Measurements from ENCODE around the gene SF3B1.
"Not testable (repeated sequence)": the region's sequence is repeated elsewhere in the genome, so short reads cannot be mapped to it uniquely, and the experiment has no call there.

Gene SF3B1

GRCh38 chr2:197453123-197453913, 18.5 kb upstream of the SF3B1 start, which contains the start of gene COQ10B:
TSS of gene COQ10B (plus strand) at chr2:197453552. CDS start at chr2:197453561, 9 bp downstream.
- ChIA-PET CTCF (interaction anchor here (0.5 to 0.6 kb wide), 2 partner anchors 361 to 763 kb away, joined by 4 to 7 read pairs; no protein-coding TSS in a partner anchor), POLR2A (interaction anchor here (0.7 to 5.9 kb wide), 12 partner anchors 11 to 253 kb away, joined by 3 to 56 read pairs (median 5); partner anchors contain the start of genes HSPD1, HSPE1, MOB4 and SF3B1)
- DNase-seq (ENCODE audit: extremely low spot score) = peak; percentile 95
- TF ChIP-seq HDGF (IDR thresholded peaks at IDR 0.05; ENCODE audit: borderline replicate concordance) = peak; percentile 89; the same call in 1 of the 2 replicates
- TF ChIP-seq ZNF384 (IDR thresholded peaks at IDR 0.05) = no peak
- no peak for TF ChIP-seq FOXM1 (IDR thresholded peaks at IDR 0.05; ENCODE audit: borderline replicate concordance)
- peak; percentile 70 for TF ChIP-seq L3MBTL2 (conservative IDR thresholded peaks at IDR 0.05)
- peak; percentile 90 for TF ChIP-seq PKNOX1 (IDR thresholded peaks at IDR 0.05)
- TF ChIP-seq SP1 (IDR thresholded peaks at IDR 0.05) = no peak
- TF ChIP-seq ELF4 (IDR thresholded peaks at IDR 0.05) = peak; percentile 86

- TF ChIP-seq FOXA1 (IDR thresholded peaks at IDR 0.05) (no peak), ZNF384 (IDR thresholded peaks at IDR 0.05) (no peak), FOXM1 (IDR thresholded peaks at IDR 0.05; ENCODE audit: borderline replicate concordance) (no peak), LEF1 (IDR thresholded peaks at IDR 0.05; ENCODE audit: borderline replicate concordance) (no peak), BHLHE40 (IDR thresholded peaks at IDR 0.05; ENCODE audit: borderline replicate concordance) (no peak), ELF4 (IDR thresholded peaks at IDR 0.05) (no peak), SP1 (IDR thresholded peaks at IDR 0.05) (no peak), L3MBTL2 (conservative IDR thresholded peaks at IDR 0.05) (no peak), PKNOX1 (IDR thresholded peaks at IDR 0.05) (no peak), NFRKB (IDR thresholded peaks at IDR 0.05) (no peak), ARNT (IDR thresholded peaks at IDR 0.05) (no peak), HDGF (IDR thresholded peaks at IDR 0.05; ENCODE audit: borderline replicate concordance) (no peak), TARDBP (IDR thresholded peaks at IDR 0.05) (no peak), FOXK2 (IDR thresholded peaks at IDR 0.05) (no peak), SUZ12 (IDR thresholded peaks at IDR 0.05) (no peak), CTBP1 (IDR thresholded peaks at IDR 0.05; ENCODE audit: borderline replicate concordance) (no peak)
- ChIA-PET POLR2A (interaction anchor here (0.7 to 5.9 kb wide), 12 partner anchors 11 to 253 kb away, joined by 3 to 56 read pairs (median 5); partner anchors contain the start of genes HSPD1, HSPE1, MOB4 and SF3B1), CTCF (interaction anchor here (0.5 to 0.6 kb wide), 2 partner anchors 360 to 764 kb away, joined by 4 to 7 read pairs; no protein-coding TSS in a partner anchor)
- no peak for DNase-seq (ENCODE audit: extremely low spot score)
Observed at GRCh38 chr2:197452754-197453122, 17.9 kb upstream of the SF3B1 start.

- CTCF ChIA-PET; DNase-seq (ENCODE audit: extremely low spot score): not testable (repeated sequence)
- POLR2A ChIA-PET = interaction anchor here (1.2 to 5.9 kb wide), 3 partner anchors 15 to 65 kb away, joined by 5 to 56 read pairs (median 5); partner anchors contain the start of genes HSPD1, HSPE1, MOB4 and SF3B1
Observed at GRCh38 chr2:197450935-197451358, 16.1 kb upstream of the SF3B1 start.

GRCh38 chr2:197450465-197450864, 15.6 kb upstream of the SF3B1 start:
- DNase-seq (ENCODE audit: extremely low spot score) = no peak
- TF ChIP-seq BHLHE40 (IDR thresholded peaks at IDR 0.05; ENCODE audit: borderline replicate concordance) (no peak), FOXM1 (IDR thresholded peaks at IDR 0.05; ENCODE audit: borderline replicate concordance) (no peak), NFRKB (IDR thresholded peaks at IDR 0.05) (no peak), CTBP1 (IDR thresholded peaks at IDR 0.05; ENCODE audit: borderline replicate concordance) (no peak), ARNT (IDR thresholded peaks at IDR 0.05) (no peak), ZNF384 (IDR thresholded peaks at IDR 0.05) (no peak), SP1 (IDR thresholded peaks at IDR 0.05) (no peak), FOXK2 (IDR thresholded peaks at IDR 0.05) (no peak), HDGF (IDR thresholded peaks at IDR 0.05; ENCODE audit: borderline replicate concordance) (no peak), FOXA1 (IDR thresholded peaks at IDR 0.05) (no peak), LEF1 (IDR thresholded peaks at IDR 0.05; ENCODE audit: borderline replicate concordance) (no peak), ELF4 (IDR thresholded peaks at IDR 0.05) (no peak), SUZ12 (IDR thresholded peaks at IDR 0.05) (no peak), PKNOX1 (IDR thresholded peaks at IDR 0.05) (no peak)
- ChIA-PET CTCF (no interaction called here), POLR2A (interaction anchor here (1.2 to 5.9 kb wide), 3 partner anchors 14 to 65 kb away, joined by 5 to 56 read pairs (median 5); partner anchors contain the start of genes HSPD1, HSPE1, MOB4 and SF3B1)

GRCh38 chr2:197446844-197447243, 12.0 kb upstream of the SF3B1 start:
- no peak for TF ChIP-seq PKNOX1 (IDR thresholded peaks at IDR 0.05)
- no peak for TF ChIP-seq TARDBP (IDR thresholded peaks at IDR 0.05)
- TF ChIP-seq HDGF (IDR thresholded peaks at IDR 0.05; ENCODE audit: borderline replicate concordance) = no peak
- TF ChIP-seq FOXM1 (IDR thresholded peaks at IDR 0.05; ENCODE audit: borderline replicate concordance) = no peak
- TF ChIP-seq LEF1 (IDR thresholded peaks at IDR 0.05; ENCODE audit: borderline replicate concordance) = no peak
- TF ChIP-seq ARNT (IDR thresholded peaks at IDR 0.05) = no peak
- no peak for TF ChIP-seq SUZ12 (IDR thresholded peaks at IDR 0.05)
- TF ChIP-seq L3MBTL2 (conservative IDR thresholded peaks at IDR 0.05) = no peak
- no peak for TF ChIP-seq SP1 (IDR thresholded peaks at IDR 0.05)
- TF ChIP-seq FOXA1 (IDR thresholded peaks at IDR 0.05) = no peak
- TF ChIP-seq FOXK2 (IDR thresholded peaks at IDR 0.05) = no peak
- no peak for TF ChIP-seq BHLHE40 (IDR thresholded peaks at IDR 0.05; ENCODE audit: borderline replicate concordance)
- no peak for DNase-seq (ENCODE audit: extremely low spot score)
- ChIA-PET POLR2A (no interaction called here), CTCF (no interaction called here)

All from HEK293T (cell line).